Stomach (tissue), 9 donors: ENCODE results near the gene NDFIP2. TPM values are rescaled to one million over a fixed set of nuclear protein-coding genes. Genes with fewer than 3 reads are reported as not detected.

Experiments used
- DNase-seq, 2 donors: peaks; one replicate each; pipeline versions ENCODE4 v3.0.0 to v3.0.0-alpha.2; 2013 to 2019
- H3K27ac ChIP-seq, 5 donors: fragments of 200-600 bp in 4 of 5; sonication (generic) in 4 of 5; one replicate each; pipeline ENCODE4 v1.5.1; 2013 to 2019; ENCODE audit warnings: mild to moderate bottlenecking in 1 of 5, moderate library complexity in 1 of 5
- H3K27me3 ChIP-seq, 3 donors: fragments of 200-600 bp; sonication (generic); one replicate each; pipeline ENCODE4 v1.5.1; 2017 to 2019; ENCODE audit warnings: mixed run types in 1 of 3
- H3K36me3 ChIP-seq, 4 donors: fragments of 200-600 bp; sonication (generic); 1 replicate in 3 of 4; 2 replicates in 1 of 4; pipeline ENCODE4 v1.5.1; 2016 to 2019
- H3K4me1 ChIP-seq, 4 donors: fragments of 200-600 bp; sonication (generic); one replicate each; pipeline ENCODE4 v1.5.1; 2016 to 2019
- H3K4me3 ChIP-seq, 4 donors: fragments of 200-600 bp; sonication (generic) in 3 of 4; one replicate each; pipeline ENCODE4 v1.5.1; 2016 to 2019; ENCODE audit warnings: mild to moderate bottlenecking in 1 of 4
- H3K9me3 ChIP-seq, 4 donors: fragments of 200-600 bp; sonication (generic); one replicate each; pipeline ENCODE4 v1.5.1; 2016 to 2019
- CTCF ChIP-seq, 7 experiments: fragments of 450-650 bp in 4 of 7; fragments of 200-600 bp in 3 of 7; sonication (generic) in 3 of 7; IDR thresholded peaks; one replicate each; pipeline ENCODE4 v1.5.1; 2016 to 2019; ENCODE audit warnings: antibody characterized with exemption in 7 of 7, control low read depth in 2 of 7, mild to moderate bottlenecking in 1 of 7
- EP300 ChIP-seq: sonication (generic); formaldehyde crosslinking; IDR thresholded peaks from one replicate; pipeline ENCODE4 v1.6.1; 2017; ENCODE audit warnings: antibody characterized with exemption
- POLR2A ChIP-seq, 4 donors: fragments of 450-650 bp; IDR thresholded peaks; one replicate each; pipeline ENCODE4 v1.6.1; 2016; ENCODE audit warnings: antibody characterized with exemption in 4 of 4, control low read depth in 2 of 4, mild to moderate bottlenecking in 1 of 4, moderate library complexity in 1 of 4
- POLR2AphosphoS5 ChIP-seq, 3 donors: sonication (generic); formaldehyde crosslinking; IDR thresholded peaks; one replicate each; pipeline ENCODE4 v1.6.1; 2016; ENCODE audit warnings: antibody characterized with exemption in 3 of 3
- WGBS, 5 donors: extraction: QIAGEN DNeasy Blood & Tissue Kit in 3 of 5; methylation state at CpG; one replicate each; pipeline versions ENCODE4 v1.1.5 to v1.1.7; 2013 to 2018; 5-methylcytosine and 5-hydroxymethylcytosine counted together
- intact Hi-C: fragments of 100-400 bp; cut with DNase I; formaldehyde crosslinking; loops from one replicate; pipeline ENCODE4 v1.15.1; 2023; ENCODE audit warnings: low total_unique reads
- polyA plus RNA-seq, 3 donors: library from polyadenylated mRNA; stranded (reverse); fragments of 200-250 nt; gene quantifications; one replicate each; pipeline ENCODE4 v1.2.3, GENCODE V29; 2013
- total RNA-seq, 5 donors: library from RNA; depleted of rRNA; stranded (reverse); fragments of >200 nt; gene quantifications; one replicate each; pipeline versions ENCODE4 v1.1.0 to v1.2.3, GENCODE V29; 2014 to 2016
- donor health status: healthy with polysubstance abuse.
- donor health status: Bipolar disorder and iron deficiency.
- donor health status: healthy.

Gene NDFIP2
- total and polyA plus RNA-seq, 8 donors = 2.9 to 56.5 (median 14.7) TPM

GRCh38 chr13:79532576-79532975, 51.6 kb downstream of the NDFIP2 start:
- no peak overlapping the region for H3K4me3 ChIP-seq
- H3K27me3 ChIP-seq = no peaks in the 10 kb centered on the region
- H3K9me3 ChIP-seq = no peaks in the 10 kb centered on the region
- no peak for TF ChIP-seq CTCF (IDR thresholded peaks at IDR 0.05)
- TF ChIP-seq POLR2AphosphoS5 (IDR thresholded peaks at IDR 0.05) = no peak
- no peak for TF ChIP-seq EP300
- no peak for TF ChIP-seq POLR2A (IDR thresholded peaks at IDR 0.05)
- 54 to 76% (median 63%) methylated on average over 2 of the region's 2 CpGs for WGBS, 5 donors
- H3K27ac ChIP-seq = no peak overlapping the region
- H3K36me3 ChIP-seq = peaks cover 0 to 14% (median 8%) of the 10 kb centered on the region in 4 donors
- intact Hi-C loops = no loop called here
- H3K4me1 ChIP-seq = peaks cover 0 to 20% (median 0%) of the 10 kb centered on the region in 4 donors
- DNase-seq = no peak

GRCh38 chr13:79533781-79534400, 52.9 kb downstream of the NDFIP2 start:
- Histone ChIP-seq H3K4me3 (no peak overlapping the region), H3K27ac (no peak overlapping the region), H3K27me3 (no peaks in the 10 kb centered on the region), H3K4me1 (peaks cover 0 to 14% (median 0%) of the 10 kb centered on the region in 4 donors), H3K9me3 (no peaks in the 10 kb centered on the region), H3K36me3 (peaks cover 0 to 24% (median 12%) of the 10 kb centered on the region in 4 donors)
- intact Hi-C loops = no loop called here
- TF ChIP-seq EP300 = no peak
- 88 to 94% (median 90%) methylated on average over 6 of the region's 6 CpGs for WGBS, 5 donors
- no peak for DNase-seq

GRCh38 chr13:79534596-79534995, 53.6 kb downstream of the NDFIP2 start:
- peaks cover 0 to 24% (median 12%) of the 10 kb centered on the region in 4 donors for H3K36me3 ChIP-seq
- no peaks in the 10 kb centered on the region for H3K27me3 ChIP-seq
- no peak for DNase-seq
- H3K4me1 ChIP-seq = peaks cover 0 to 11% (median 0%) of the 10 kb centered on the region in 4 donors
- 78 to 84% (median 82%) methylated on average over 4 of the region's 4 CpGs for WGBS, 5 donors
- no peak for TF ChIP-seq POLR2AphosphoS5 (IDR thresholded peaks at IDR 0.05)
- no peak for TF ChIP-seq EP300
- TF ChIP-seq POLR2A (IDR thresholded peaks at IDR 0.05) = no peak
- no peak for TF ChIP-seq CTCF (IDR thresholded peaks at IDR 0.05)
- H3K4me3 ChIP-seq = no peak overlapping the region
- no peaks in the 10 kb centered on the region for H3K9me3 ChIP-seq
- H3K27ac ChIP-seq = no peak overlapping the region
- intact Hi-C loops = no loop called here

GRCh38 chr13:79538757-79539156, 57.8 kb downstream of the NDFIP2 start:
- Histone ChIP-seq H3K4me3 (no peak overlapping the region), H3K36me3 (peaks cover 0 to 27% (median 12%) of the 10 kb centered on the region in 4 donors), H3K27ac (no peak overlapping the region), H3K27me3 (no peaks in the 10 kb centered on the region), H3K9me3 (no peaks in the 10 kb centered on the region), H3K4me1 (peaks cover 0 to 4% (median 0%) of the 10 kb centered on the region in 4 donors)
- intact Hi-C loops = loop anchor here (5.0 kb wide), 1 partner anchor 116 kb away; no protein-coding TSS in a partner anchor
- no peak for DNase-seq
- WGBS, 5 donors = 82 to 95% (median 94%) methylated on average over 2 to 5 of the region's 5 CpGs
- TF ChIP-seq CTCF (IDR thresholded peaks at IDR 0.05) = no peak
- TF ChIP-seq POLR2A (IDR thresholded peaks at IDR 0.05) = no peak
- TF ChIP-seq POLR2AphosphoS5 (IDR thresholded peaks at IDR 0.05) = no peak
- no peak for TF ChIP-seq EP300

- intact Hi-C loops = no loop called here
- Histone ChIP-seq H3K36me3 (peaks cover 0 to 16% (median 7%) of the 10 kb centered on the region in 4 donors), H3K27me3 (no peaks in the 10 kb centered on the region), H3K9me3 (no peaks in the 10 kb centered on the region), H3K4me3 (no peak overlapping the region), H3K4me1 (no peaks in the 10 kb centered on the region), H3K27ac (no peak overlapping the region)
- 69 to 84% (median 75%) methylated on average over 4 of the region's 4 CpGs for WGBS, 5 donors
- DNase-seq = no peak
- TF ChIP-seq EP300 = no peak
- no peak for TF ChIP-seq POLR2A (IDR thresholded peaks at IDR 0.05)
- no peak for TF ChIP-seq CTCF (IDR thresholded peaks at IDR 0.05)
- no peak for TF ChIP-seq POLR2AphosphoS5 (IDR thresholded peaks at IDR 0.05)
Measured at GRCh38 chr13:79540504-79540903, 59.5 kb downstream of the NDFIP2 start.
